HepG2 (cell line): ENCODE results near the gene LAMC3. TPM values are rescaled to one million over a fixed set of nuclear protein-coding genes. Genes with fewer than 3 reads are reported as not detected.

Experiments
- ATAC-seq: fragments of 200-7000 bp; cut with Tn5 transposase; 3 replicates; pipeline ENCODE4 v1.9.1; 2020; ENCODE audit warnings: mild to moderate bottlenecking, moderate library complexity
- BruUV-seq: library from RNA; stranded (reverse); fragments of 400-500 nt; replicated peaks from 2 replicates; lab custom pipeline; 2021; lab: Mats Ljungman, UMichigan
- CTCF ChIA-PET: fragments of 300-600 bp; formaldehyde crosslinking; extraction: SDS; loops from one replicate; lab custom pipeline; 2021; ENCODE audit warnings: low total read pairs, inconsistent platforms, low intra/inter-chr PET ratio; lab: Yijun Ruan, JAX
- POLR2A ChIA-PET: fragments of 350-600 bp; sonication (Branson Sonifier 250); formaldehyde crosslinking; loops from one replicate; lab custom pipeline; 2020; ENCODE audit warnings: antibody characterized with exemption, inconsistent platforms; lab: Yijun Ruan, JAX
- DNase-seq: peaks from one replicate; pipeline ENCODE4 v3.0.0-alpha.2; 2015; ENCODE audit warnings: low spot score
- FAIRE-seq: peaks from 3 replicates; lab custom pipeline; 2011; peaks lifted over from hg19 to GRCh38; lab: Jason Lieb, UNC
- H2AFZ ChIP-seq: one replicate; pipeline ENCODE4 v1.6.1; 2011; ENCODE audit warnings: low read length, inconsistent platforms
- H3K27ac ChIP-seq: fragments of 300-600 bp; 3 replicates; pipeline ENCODE4 v1.8.0; 2011; ENCODE audit warnings: mixed run types, mild to moderate bottlenecking, mixed read lengths, low read length, inconsistent platforms; ENCODE audit not compliant: insufficient read depth; ENCODE audit errors: extremely low read length
- H3K27me3 ChIP-seq, 2 experiments: fragments of 200-600 bp in 1 of 2; 2 replicates in 1 of 2; 3 replicates in 1 of 2; pipeline versions ENCODE4 v1.6.0 to v1.8.0; 2011; ENCODE audit warnings: low read length in 2 of 2, mild to moderate bottlenecking in 2 of 2, moderate library complexity in 2 of 2, inconsistent platforms in 1 of 2; ENCODE audit not compliant: insufficient read depth in 2 of 2, control insufficient read depth in 1 of 2
- H3K36me3 ChIP-seq, 2 experiments: fragments of 200-600 bp in 1 of 2; replicated peaks in 1 of 2; 2 replicates in 1 of 2; 3 replicates in 1 of 2; pipeline versions ENCODE4 v1.5.1 to v1.8.0; 2011; ENCODE audit warnings: low read length in 2 of 2, inconsistent platforms in 1 of 2; ENCODE audit not compliant: insufficient read depth in 2 of 2, control insufficient read depth in 1 of 2
- H3K4me1 ChIP-seq: 2 replicates; pipeline ENCODE4 v1.5.1; 2012; ENCODE audit warnings: low read length, inconsistent platforms; ENCODE audit not compliant: insufficient read depth
- H3K4me2 ChIP-seq: 2 replicates; pipeline ENCODE4 v1.6.0; 2011; ENCODE audit warnings: low read depth, low read length, inconsistent platforms
- H3K4me3 ChIP-seq, 3 experiments: fragments of 200-600 bp in 1 of 3; sonication (generic), shearing (Covaris generic) in 1 of 3; replicated peaks in 1 of 3; 2 replicates each; pipeline ENCODE4 v1.5.1; 2011 to 2016; ENCODE audit warnings: low read length in 3 of 3, inconsistent platforms in 2 of 3, low read depth in 2 of 3, mild to moderate bottlenecking in 2 of 3, control low read depth in 1 of 3, mixed read lengths in 1 of 3; ENCODE audit not compliant: insufficient read depth in 1 of 3
- H3K79me2 ChIP-seq: one replicate; pipeline ENCODE4 v1.6.1; 2011; ENCODE audit warnings: low read length, inconsistent platforms; ENCODE audit not compliant: insufficient read depth
- H3K9ac ChIP-seq: 2 replicates; pipeline ENCODE4 v1.6.0; 2011; ENCODE audit warnings: mild to moderate bottlenecking, low read depth, low read length, inconsistent platforms; ENCODE audit not compliant: insufficient read depth
- H3K9me3 ChIP-seq: 2 replicates; pipeline ENCODE4 v1.5.1; 2012; ENCODE audit warnings: mild to moderate bottlenecking, low read length
- H4K20me1 ChIP-seq: 2 replicates; pipeline ENCODE4 v1.6.0; 2011; ENCODE audit warnings: inconsistent platforms, mild to moderate bottlenecking, low read length, moderate library complexity; ENCODE audit not compliant: insufficient read depth
- CREM ChIP-seq, 2 experiments: sonication (generic) in 1 of 2; formaldehyde crosslinking in 1 of 2; IDR thresholded peaks; 2 replicates each; pipeline versions ENCODE4 v1.4.0 to v1.6.1; 2016 to 2020; ENCODE audit warnings: antibody characterized with exemption in 1 of 2, mild to moderate bottlenecking in 1 of 2, missing genetic modification reagents in 1 of 2
- EP300 ChIP-seq, 3 experiments: sonication (generic) in 1 of 3; formaldehyde crosslinking in 1 of 3; IDR thresholded peaks; 2 replicates each; pipeline versions ENCODE4 v1.5.1 to v1.6.1; 2011 to 2020; ENCODE audit warnings: low read depth in 2 of 3, low read length in 2 of 3, borderline replicate concordance in 1 of 3, improper control_type of control experiment in 1 of 3, mild to moderate bottlenecking in 1 of 3, missing genetic modification reagents in 1 of 3, moderate library complexity in 1 of 3
- FOSL2 ChIP-seq: sonication (generic); formaldehyde crosslinking; IDR thresholded peaks from 2 replicates; pipeline ENCODE4 v1.4.0; 2020; ENCODE audit warnings: missing genetic modification reagents
- NKX3-1 ChIP-seq: sonication (generic); formaldehyde crosslinking; IDR thresholded peaks from 2 replicates; pipeline ENCODE4 v1.5.0; 2020; ENCODE audit warnings: missing genetic modification reagents
- ZNF232 ChIP-seq: sonication (generic); formaldehyde crosslinking; IDR thresholded peaks from 2 replicates; pipeline ENCODE4 v1.4.0; 2020; ENCODE audit warnings: missing genetic modification reagents, borderline replicate concordance
- ZNF713 ChIP-seq: sonication (generic); formaldehyde crosslinking; IDR thresholded peaks from 2 replicates; pipeline ENCODE4 v1.4.0; 2020; ENCODE audit warnings: mild to moderate bottlenecking, missing genetic modification reagents
- ZNF737 ChIP-seq: sonication (generic); formaldehyde crosslinking; IDR thresholded peaks from 2 replicates; pipeline ENCODE4 v1.5.0; 2020; ENCODE audit warnings: missing genetic modification reagents, mild to moderate bottlenecking, borderline replicate concordance
- ZNF781 ChIP-seq: sonication (generic); formaldehyde crosslinking; IDR thresholded peaks from 2 replicates; pipeline ENCODE4 v1.5.1; 2020; ENCODE audit warnings: borderline replicate concordance, mild to moderate bottlenecking, missing genetic modification reagents; ENCODE audit errors: not compliant biosample characterization
- ZNF788 ChIP-seq: sonication (generic); formaldehyde crosslinking; IDR thresholded peaks from 2 replicates; pipeline ENCODE4 v1.5.0; 2020; ENCODE audit warnings: mild to moderate bottlenecking, missing genetic modification reagents, borderline replicate concordance
- ZSCAN30 ChIP-seq: sonication (generic); formaldehyde crosslinking; IDR thresholded peaks from 2 replicates; pipeline ENCODE4 v1.5.0; 2020; ENCODE audit warnings: mild to moderate bottlenecking, missing genetic modification reagents
- WGBS: methylation state at CpG from one replicate; pipeline ENCODE4 v1.1.6; 2017; ENCODE audit warnings: low lambda C conversion rate; 5-methylcytosine and 5-hydroxymethylcytosine counted together
- in situ Hi-C: cut with HindIII; loops from 2 replicates; pipeline ENCODE4 v1.10.0; 2017; ENCODE audit warnings: low pct_unique_long_range_greater_than_20kb; ENCODE audit not compliant: extremely low pct_ligation_motif_present
- intact Hi-C: fragments of 100-400 bp; cut with micrococcal nuclease; formaldehyde crosslinking; loops from one replicate; pipeline ENCODE4 v1.10.0; 2022; ENCODE audit not compliant: unreplicated experiment
- polyA plus RNA-seq, 8 experiments: library from polyadenylated mRNA; depleted of rRNA in 3 of 8; stranded (reverse) in 7 of 8; unstranded in 1 of 8; fragments of >200 nt; fragmentation: Illumina TruSeq in 4 of 8; extraction: Trizol in 4 of 8; gene quantifications; 2 replicates each; pipeline versions ENCODE4 v1.2.1 to v1.2.3, GENCODE V29; 2011 to 2016; ENCODE audit warnings: low read depth in 4 of 8, missing spikeins in 1 of 8, mixed read lengths in 1 of 8; ENCODE audit not compliant: insufficient read depth in 1 of 8
- total RNA-seq, 5 experiments: library from RNA; depleted of rRNA; stranded (reverse); fragments of >200 nt; fragmentation: Illumina TruSeq; extraction: Trizol; gene quantifications; 2 replicates each; pipeline ENCODE4 v1.2.3, GENCODE V29; 2016; ENCODE audit warnings: low read depth in 1 of 5
- TF ChIP-seq, protein P1 (sequence below): sonication (generic); formaldehyde crosslinking; conservative IDR thresholded peaks from 2 replicates; pipeline ENCODE4 v1.4.0; 2020; ENCODE audit warnings: missing genetic modification reagents
- TF ChIP-seq, protein P2 (sequence below), 2 experiments: IDR thresholded peaks; 2 replicates each; pipeline ENCODE4 v1.6.1; 2011 to 2012; ENCODE audit warnings: low read length in 2 of 2, borderline replicate concordance in 1 of 2, low read depth in 1 of 2, mild to moderate bottlenecking in 1 of 2, moderate library complexity in 1 of 2
- TF ChIP-seq, protein P3 (sequence below): sonication (generic); formaldehyde crosslinking; IDR thresholded peaks from 2 replicates; pipeline ENCODE4 v1.4.0; 2020; ENCODE audit warnings: missing genetic modification reagents
- TF ChIP-seq, protein P4 (sequence below): IDR thresholded peaks from 2 replicates; pipeline ENCODE4 v1.6.1; 2016; ENCODE audit warnings: missing genetic modification reagents, missing compliant biosample characterization

The LAMC3 gene
- total and polyA plus RNA-seq, 2 of the 13 experiments (the other 11 are each of a cell fraction or from before 2014, with no cell fraction given) = 0.07 to 0.57 TPM

- no peaks in the 10 kb centered on the region for H3K9me3 ChIP-seq
- in situ Hi-C loops = no loop called here
- CTCF ChIA-PET = no interaction called here
- intact Hi-C loops = no loop called here
- H3K27me3 ChIP-seq = peaks cover 13 to 87% of the 10 kb centered on the region in 2 experiments
- DNase-seq = no peak
- BruUV-seq = no TSS peak
- H3K4me2 ChIP-seq = no peak overlapping the region
- no peak overlapping the region for H2AFZ ChIP-seq
- POLR2A ChIA-PET = no interaction called here
- H3K4me1 ChIP-seq = no peaks in the 10 kb centered on the region
- no peaks in the 10 kb centered on the region for H3K79me2 ChIP-seq
- WGBS = 20% methylated on average over 10 of the region's 10 CpGs
- TF ChIP-seq ZNF737 (no peak), CREM (IDR thresholded peaks at IDR 0.05) (no peak), CREM (CRISPR knock-in tag; IDR thresholded peaks at IDR 0.05) (no peak), FOSL2 (no peak), ZSCAN30 (no peak), EP300 (IDR thresholded peaks at IDR 0.05; ENCODE audit: low read depth in 2 of 2, low read length in 2 of 2) (no peak), EP300 (CRISPR knock-in tag; IDR thresholded peaks at IDR 0.05; ENCODE audit: borderline replicate concordance) (no peak), ZNF781 (no peak), NKX3-1 (no peak), ZNF713 (CRISPR knock-in tag) (no peak), ZNF232 (CRISPR knock-in tag) (no peak), ZNF788 (CRISPR knock-in tag) (no peak)
- TF ChIP-seq, protein P1, sequence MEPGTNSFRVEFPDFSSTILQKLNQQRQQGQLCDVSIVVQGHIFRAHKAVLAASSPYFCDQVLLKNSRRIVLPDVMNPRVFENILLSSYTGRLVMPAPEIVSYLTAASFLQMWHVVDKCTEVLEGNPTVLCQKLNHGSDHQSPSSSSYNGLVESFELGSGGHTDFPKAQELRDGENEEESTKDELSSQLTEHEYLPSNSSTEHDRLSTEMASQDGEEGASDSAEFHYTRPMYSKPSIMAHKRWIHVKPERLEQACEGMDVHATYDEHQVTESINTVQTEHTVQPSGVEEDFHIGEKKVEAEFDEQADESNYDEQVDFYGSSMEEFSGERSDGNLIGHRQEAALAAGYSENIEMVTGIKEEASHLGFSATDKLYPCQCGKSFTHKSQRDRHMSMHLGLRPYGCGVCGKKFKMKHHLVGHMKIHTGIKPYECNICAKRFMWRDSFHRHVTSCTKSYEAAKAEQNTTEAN (CRISPR knock-in tag) = no peak
- TF ChIP-seq, protein P2, sequence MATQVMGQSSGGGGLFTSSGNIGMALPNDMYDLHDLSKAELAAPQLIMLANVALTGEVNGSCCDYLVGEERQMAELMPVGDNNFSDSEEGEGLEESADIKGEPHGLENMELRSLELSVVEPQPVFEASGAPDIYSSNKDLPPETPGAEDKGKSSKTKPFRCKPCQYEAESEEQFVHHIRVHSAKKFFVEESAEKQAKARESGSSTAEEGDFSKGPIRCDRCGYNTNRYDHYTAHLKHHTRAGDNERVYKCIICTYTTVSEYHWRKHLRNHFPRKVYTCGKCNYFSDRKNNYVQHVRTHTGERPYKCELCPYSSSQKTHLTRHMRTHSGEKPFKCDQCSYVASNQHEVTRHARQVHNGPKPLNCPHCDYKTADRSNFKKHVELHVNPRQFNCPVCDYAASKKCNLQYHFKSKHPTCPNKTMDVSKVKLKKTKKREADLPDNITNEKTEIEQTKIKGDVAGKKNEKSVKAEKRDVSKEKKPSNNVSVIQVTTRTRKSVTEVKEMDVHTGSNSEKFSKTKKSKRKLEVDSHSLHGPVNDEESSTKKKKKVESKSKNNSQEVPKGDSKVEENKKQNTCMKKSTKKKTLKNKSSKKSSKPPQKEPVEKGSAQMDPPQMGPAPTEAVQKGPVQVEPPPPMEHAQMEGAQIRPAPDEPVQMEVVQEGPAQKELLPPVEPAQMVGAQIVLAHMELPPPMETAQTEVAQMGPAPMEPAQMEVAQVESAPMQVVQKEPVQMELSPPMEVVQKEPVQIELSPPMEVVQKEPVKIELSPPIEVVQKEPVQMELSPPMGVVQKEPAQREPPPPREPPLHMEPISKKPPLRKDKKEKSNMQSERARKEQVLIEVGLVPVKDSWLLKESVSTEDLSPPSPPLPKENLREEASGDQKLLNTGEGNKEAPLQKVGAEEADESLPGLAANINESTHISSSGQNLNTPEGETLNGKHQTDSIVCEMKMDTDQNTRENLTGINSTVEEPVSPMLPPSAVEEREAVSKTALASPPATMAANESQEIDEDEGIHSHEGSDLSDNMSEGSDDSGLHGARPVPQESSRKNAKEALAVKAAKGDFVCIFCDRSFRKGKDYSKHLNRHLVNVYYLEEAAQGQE (IDR thresholded peaks at IDR 0.05; ENCODE audit: borderline replicate concordance in 1 of 2, low read depth in 1 of 2, low read length in 2 of 2) = no peak
- TF ChIP-seq, protein P3, sequence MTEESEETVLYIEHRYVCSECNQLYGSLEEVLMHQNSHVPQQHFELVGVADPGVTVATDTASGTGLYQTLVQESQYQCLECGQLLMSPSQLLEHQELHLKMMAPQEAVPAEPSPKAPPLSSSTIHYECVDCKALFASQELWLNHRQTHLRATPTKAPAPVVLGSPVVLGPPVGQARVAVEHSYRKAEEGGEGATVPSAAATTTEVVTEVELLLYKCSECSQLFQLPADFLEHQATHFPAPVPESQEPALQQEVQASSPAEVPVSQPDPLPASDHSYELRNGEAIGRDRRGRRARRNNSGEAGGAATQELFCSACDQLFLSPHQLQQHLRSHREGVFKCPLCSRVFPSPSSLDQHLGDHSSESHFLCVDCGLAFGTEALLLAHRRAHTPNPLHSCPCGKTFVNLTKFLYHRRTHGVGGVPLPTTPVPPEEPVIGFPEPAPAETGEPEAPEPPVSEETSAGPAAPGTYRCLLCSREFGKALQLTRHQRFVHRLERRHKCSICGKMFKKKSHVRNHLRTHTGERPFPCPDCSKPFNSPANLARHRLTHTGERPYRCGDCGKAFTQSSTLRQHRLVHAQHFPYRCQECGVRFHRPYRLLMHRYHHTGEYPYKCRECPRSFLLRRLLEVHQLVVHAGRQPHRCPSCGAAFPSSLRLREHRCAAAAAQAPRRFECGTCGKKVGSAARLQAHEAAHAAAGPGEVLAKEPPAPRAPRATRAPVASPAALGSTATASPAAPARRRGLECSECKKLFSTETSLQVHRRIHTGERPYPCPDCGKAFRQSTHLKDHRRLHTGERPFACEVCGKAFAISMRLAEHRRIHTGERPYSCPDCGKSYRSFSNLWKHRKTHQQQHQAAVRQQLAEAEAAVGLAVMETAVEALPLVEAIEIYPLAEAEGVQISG (CRISPR knock-in tag) = no peak
- TF ChIP-seq, protein P4, sequence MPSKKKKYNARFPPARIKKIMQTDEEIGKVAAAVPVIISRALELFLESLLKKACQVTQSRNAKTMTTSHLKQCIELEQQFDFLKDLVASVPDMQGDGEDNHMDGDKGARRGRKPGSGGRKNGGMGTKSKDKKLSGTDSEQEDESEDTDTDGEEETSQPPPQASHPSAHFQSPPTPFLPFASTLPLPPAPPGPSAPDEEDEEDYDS (CRISPR knock-in tag) = no peak
- H3K36me3 ChIP-seq = no peaks in the 10 kb centered on the region
- H3K4me3 ChIP-seq = no peak overlapping the region
- no peak for ATAC-seq
- FAIRE-seq = no peak
- H3K9ac ChIP-seq = no peak overlapping the region
- no peak overlapping the region for H3K27ac ChIP-seq
- no peaks in the 10 kb centered on the region for H4K20me1 ChIP-seq
These were observed 27.8 kb upstream of the LAMC3 start for GRCh38 chr9:130981002-130981755.
